GM12878 (cell line): Measurements from ENCODE around the gene PGRMC2. TPM values are rescaled to one million over a fixed set of nuclear protein-coding genes. Genes with fewer than 3 reads are reported as not detected.

Experiments
- ATAC-seq: fragments of 200-7000 bp; cut with Tn5 transposase; 3 replicates; pipeline ENCODE4 v1.9.1; 2020; ENCODE audit warnings: mild to moderate bottlenecking, moderate library complexity
- BruUV-seq: library from RNA; stranded (reverse); fragments of 400-500 nt; replicated peaks from 2 replicates; lab custom pipeline; 2021; lab: Mats Ljungman, UMichigan
- CTCF ChIA-PET: fragments of 300-600 bp; sonication (Branson Sonifier 250); formaldehyde crosslinking; extraction: SDS; loops from one replicate; lab custom pipeline; 2021; ENCODE audit warnings: inconsistent platforms; lab: Yijun Ruan, JAX
- POLR2A ChIA-PET: fragments of 350-600 bp; formaldehyde crosslinking; extraction: SDS; loops from one replicate; lab custom pipeline; 2021; ENCODE audit warnings: inconsistent platforms; lab: Charles Lee
- RAD21 ChIA-PET: fragments of 300-600 bp; sonication (Branson Sonifier 250); formaldehyde crosslinking; loops from one replicate; lab custom pipeline; 2023; ENCODE audit warnings: antibody characterized with exemption; ENCODE audit not compliant: unreplicated experiment; lab: Charles Lee
- SMC1A ChIA-PET: fragments of 300-600 bp; sonication (Branson Sonifier 250); formaldehyde crosslinking; loops from one replicate; lab custom pipeline; 2023; ENCODE audit not compliant: unreplicated experiment, uncharacterized antibody; lab: Charles Lee
- DNase-seq: peaks from one replicate; pipeline ENCODE4 v3.0.0-alpha.2; 2011; ENCODE audit warnings: low read depth, low spot score
- FAIRE-seq: peaks from 3 replicates; lab custom pipeline; 2011; peaks lifted over from hg19 to GRCh38; lab: Jason Lieb, UNC
- H2AFZ ChIP-seq: 2 replicates; pipeline ENCODE4 v1.6.0; 2011; ENCODE audit warnings: low read depth, low read length, control low read depth; ENCODE audit not compliant: control insufficient read depth
- H3K27ac ChIP-seq: 2 replicates; pipeline ENCODE4 v1.5.1; 2011; ENCODE audit warnings: control low read depth; ENCODE audit not compliant: control insufficient read depth, insufficient read depth
- H3K27me3 ChIP-seq, 2 experiments: replicated peaks in 1 of 2; 2 replicates each; pipeline versions ENCODE4 v1.6.0 to v1.6.1; 2011; ENCODE audit warnings: low read length in 1 of 2; ENCODE audit not compliant: control insufficient read depth in 2 of 2, insufficient read depth in 2 of 2
- H3K36me3 ChIP-seq, 2 experiments: 2 replicates each; pipeline ENCODE4 v1.5.1; 2011; ENCODE audit warnings: low read length in 1 of 2; ENCODE audit not compliant: control insufficient read depth in 2 of 2, insufficient read depth in 2 of 2
- H3K4me1 ChIP-seq: 2 replicates; pipeline ENCODE4 v1.6.1; 2011; ENCODE audit warnings: mild to moderate bottlenecking, low read length, moderate library complexity, mixed read lengths; ENCODE audit not compliant: control insufficient read depth, insufficient read depth
- H3K4me2 ChIP-seq: 2 replicates; pipeline ENCODE4 v1.6.0; 2011; ENCODE audit warnings: control low read depth; ENCODE audit not compliant: control insufficient read depth, insufficient read depth
- H3K4me3 ChIP-seq: fragments of 200-600 bp; sonication (generic); 2 replicates; pipeline ENCODE4 v1.5.1; 2016
- H3K79me2 ChIP-seq: 2 replicates; pipeline ENCODE4 v1.6.0; 2011; ENCODE audit warnings: low read length; ENCODE audit not compliant: control insufficient read depth, insufficient read depth
- H3K9ac ChIP-seq: 2 replicates; pipeline ENCODE4 v1.8.0; 2011; ENCODE audit warnings: low read length, control low read depth, mixed read lengths; ENCODE audit not compliant: control insufficient read depth, insufficient read depth
- H3K9me3 ChIP-seq: replicated peaks from 3 replicates; pipeline ENCODE4 v1.5.1; 2011; ENCODE audit warnings: mild to moderate bottlenecking, low read length; ENCODE audit not compliant: control insufficient read depth, insufficient read depth
- H4K20me1 ChIP-seq: 2 replicates; pipeline ENCODE4 v1.6.0; 2011; ENCODE audit not compliant: control insufficient read depth, insufficient read depth
- ATF2 ChIP-seq: IDR thresholded peaks from 2 replicates; pipeline ENCODE4 v1.6.1; 2012; ENCODE audit warnings: low read length, inconsistent platforms
- ATF7 ChIP-seq: fragments of 450-650 bp; IDR thresholded peaks from 2 replicates; pipeline ENCODE4 v1.6.1; 2016; ENCODE audit warnings: low read depth, mild to moderate bottlenecking
- BMI1 ChIP-seq: fragments of 450-650 bp; IDR thresholded peaks from 2 replicates; pipeline ENCODE4 v1.6.1; 2016; ENCODE audit warnings: mild to moderate bottlenecking, moderate library complexity, borderline replicate concordance
- E2F4 ChIP-seq: IDR thresholded peaks from 2 replicates; pipeline ENCODE4 v1.6.1; 2012; ENCODE audit warnings: low read depth, low read length, improper control_type of control experiment
- EED ChIP-seq: sonication (generic); IDR thresholded peaks from 2 replicates; pipeline ENCODE4 v1.6.1; 2016; ENCODE audit warnings: antibody characterized with exemption, low read depth
- EGR1 ChIP-seq, 2 experiments: IDR thresholded peaks; 1 replicate in 1 of 2; 2 replicates in 1 of 2; pipeline ENCODE4 v1.6.1; 2011 to 2012; ENCODE audit warnings: low read depth in 2 of 2, low read length in 2 of 2, borderline replicate concordance in 1 of 2, mild to moderate bottlenecking in 1 of 2, moderate library complexity in 1 of 2
- EP300 ChIP-seq, 2 experiments: fragments of 150-350 bp in 1 of 2; IDR thresholded peaks; 2 replicates each; pipeline ENCODE4 v1.6.1; 2011 to 2012; ENCODE audit warnings: low read depth in 2 of 2, low read length in 2 of 2, borderline replicate concordance in 1 of 2, improper control_type of control experiment in 1 of 2, inconsistent platforms in 1 of 2; ENCODE audit not compliant: control insufficient read depth in 1 of 2
- ETV6 ChIP-seq, 2 experiments: fragments of 450-650 bp in 1 of 2; IDR thresholded peaks in 1 of 2; conservative IDR thresholded peaks in 1 of 2; 2 replicates each; pipeline ENCODE4 v1.6.1; 2014; ENCODE audit warnings: antibody characterized with exemption in 1 of 2, borderline replicate concordance in 1 of 2, low read depth in 1 of 2, mild to moderate bottlenecking in 1 of 2, moderate library complexity in 1 of 2
- GABPA ChIP-seq: IDR thresholded peaks from 2 replicates; pipeline ENCODE4 v1.6.1; 2014; ENCODE audit warnings: antibody characterized with exemption, low read depth, mild to moderate bottlenecking, inconsistent platforms
- HCFC1 ChIP-seq: fragments of 150-350 bp; IDR thresholded peaks from 2 replicates; pipeline ENCODE4 v1.6.1; 2014; ENCODE audit warnings: low read length
- IRF4 ChIP-seq: IDR thresholded peaks from 2 replicates; pipeline ENCODE4 v1.6.1; 2011; ENCODE audit warnings: low read depth, low read length
- MLLT1 ChIP-seq: fragments of 450-650 bp; IDR thresholded peaks from 2 replicates; pipeline ENCODE4 v1.6.1; 2016; ENCODE audit warnings: mild to moderate bottlenecking
- NFXL1 ChIP-seq: fragments of 450-650 bp; IDR thresholded peaks from 2 replicates; pipeline ENCODE4 v1.6.1; 2017; ENCODE audit warnings: antibody characterized with exemption, mild to moderate bottlenecking, borderline replicate concordance
- SIN3A ChIP-seq: IDR thresholded peaks from 2 replicates; pipeline ENCODE4 v1.6.1; 2012; ENCODE audit warnings: low read depth, low read length, improper control_type of control experiment
- SMAD5 ChIP-seq: IDR thresholded peaks from 2 replicates; pipeline ENCODE4 v1.6.1; 2016; ENCODE audit warnings: antibody characterized with exemption, low read depth
- TCF3 ChIP-seq: IDR thresholded peaks from 2 replicates; pipeline ENCODE4 v1.6.1; 2012; ENCODE audit warnings: low read depth, mild to moderate bottlenecking, low read length, borderline replicate concordance; ENCODE audit not compliant: insufficient read depth
- ZBTB4 ChIP-seq: fragments of 450-650 bp; formaldehyde crosslinking; IDR thresholded peaks from 2 replicates; pipeline ENCODE4 v1.4.0; 2022; ENCODE audit warnings: mild to moderate bottlenecking, moderate library complexity
- ZNF274 ChIP-seq: IDR thresholded peaks from one replicate; pipeline ENCODE4 v1.8.0; 2011; ENCODE audit not compliant: insufficient read length, insufficient read depth
- WGBS: methylation state at CpG from one replicate; pipeline ENCODE4 v1.1.6; 2016; ENCODE audit warnings: low lambda C conversion rate; ENCODE audit not compliant: insufficient replicate concordance, insufficient coverage; ENCODE audit errors: missing lambda C conversion rate; 5-methylcytosine and 5-hydroxymethylcytosine counted together
- in situ Hi-C: fragments of 300-500 bp; cut with MboI; formaldehyde crosslinking; loops from 9 replicates; pipeline ENCODE4 v1.14.3; 2018; ENCODE audit warnings: mixed read lengths
- intact Hi-C: fragments of 100-400 bp; cut with micrococcal nuclease; formaldehyde crosslinking; loops from one replicate; pipeline ENCODE4 v1.14.2; 2022; ENCODE audit not compliant: unreplicated experiment
- polyA plus RNA-seq, 11 experiments: library from polyadenylated mRNA; depleted of rRNA in 4 of 11; unstranded in 6 of 11; stranded (reverse) in 5 of 11; fragments of >200 nt; fragmentation: Nextera tagmentation in 4 of 11; fragmentation: Illumina TruSeq in 1 of 11; extraction: Ambion mirVana in 4 of 11; extraction: Trizol in 1 of 11; gene quantifications; 1 replicate in 1 of 11; 2 replicates in 10 of 11; pipeline versions ENCODE4 v1.2.1 to v1.2.3, GENCODE V29; 2011 to 2016; ENCODE audit warnings: inconsistent platforms in 2 of 11, missing spikeins in 2 of 11, low read depth in 1 of 11
- total RNA-seq, 4 experiments: library from RNA; depleted of rRNA in 3 of 4; stranded (reverse); fragments of >200 nt in 3 of 4; fragmentation: Illumina TruSeq in 1 of 4; extraction: Trizol in 1 of 4; gene quantifications; 2 replicates each; pipeline versions ENCODE4 v1.2.1 to v1.2.3, GENCODE V29; 2013 to 2021

The PGRMC2 gene
- total and polyA plus RNA-seq, 10 of the 15 experiments (the other 5 are each of a cell fraction or from before 2014, with no cell fraction given), result 6.3 to 38.4 (median 12.0) TPM

- 83% methylated on average over 3 of the region's 3 CpGs for whole genome bisulfite sequencing
- ChIA-PET SMC1A (interaction anchor here (0.8 to 1.2 kb wide), 2 partner anchors 21 to 323 kb away, joined by 3 read pairs; no protein-coding TSS in a partner anchor), CTCF (interaction anchor here (1.1 kb wide), 1 partner anchor 9 kb away, joined by 4 read pairs; no protein-coding TSS in a partner anchor), RAD21 (no interaction called here), POLR2A (no interaction called here)
- Histone ChIP-seq H2AFZ (no peak overlapping the region), H3K27me3 (no peaks in the 10 kb centered on the region), H3K9me3 (no peaks in the 10 kb centered on the region), H4K20me1 (no peaks in the 10 kb centered on the region), H3K27ac (no peak overlapping the region), H3K9ac (no peak overlapping the region), H3K4me1 (no peaks in the 10 kb centered on the region), H3K4me2 (no peak overlapping the region), H3K4me3 (no peak overlapping the region), H3K79me2 (no peaks in the 10 kb centered on the region), H3K36me3 (no peaks in the 10 kb centered on the region)
- ATAC-seq, result no peak
- TF ChIP-seq ZBTB4 (no peak), SMAD5 (no peak), ATF2 (no peak), EED (no peak), ATF7 (no peak), MLLT1 (no peak), ETV6 (conservative IDR thresholded peaks at IDR 0.05 in 1 of 2, IDR thresholded peaks at IDR 0.05 in 1 of 2; ENCODE audit: borderline replicate concordance in 1 of 2, low read depth in 1 of 2) (no peak), ZNF274 (no peak), GABPA (no peak), IRF4 (no peak), HCFC1 (no peak), TCF3 (no peak), BMI1 (no peak), NFXL1 (no peak), SIN3A (no peak), EGR1 (IDR thresholded peaks at IDR 0.05; ENCODE audit: borderline replicate concordance in 1 of 2, low read depth in 2 of 2, low read length in 2 of 2) (no peak), E2F4 (no peak), EP300 (IDR thresholded peaks at IDR 0.05; ENCODE audit: borderline replicate concordance in 1 of 2, control insufficient read depth in 1 of 2, low read depth in 2 of 2, low read length in 2 of 2) (no peak)
- no peak for DNase-seq
- no peak for FAIRE-seq
- intact Hi-C loops (no loop called here), in situ Hi-C loops (no loop called here)
- BruUV-seq, result no TSS peak
These were observed 54.9 kb downstream of the PGRMC2 start for GRCh38 chr4:128232719-128233118.
